ENCODE data around the gene AXIN2. TPM values are rescaled to one million over a fixed set of nuclear protein-coding genes. Genes with fewer than 3 reads are reported as not detected.

Gene AXIN2
- total RNA-seq, 1 experiment from 2014 or later, result 10.7 TPM

DNA sequence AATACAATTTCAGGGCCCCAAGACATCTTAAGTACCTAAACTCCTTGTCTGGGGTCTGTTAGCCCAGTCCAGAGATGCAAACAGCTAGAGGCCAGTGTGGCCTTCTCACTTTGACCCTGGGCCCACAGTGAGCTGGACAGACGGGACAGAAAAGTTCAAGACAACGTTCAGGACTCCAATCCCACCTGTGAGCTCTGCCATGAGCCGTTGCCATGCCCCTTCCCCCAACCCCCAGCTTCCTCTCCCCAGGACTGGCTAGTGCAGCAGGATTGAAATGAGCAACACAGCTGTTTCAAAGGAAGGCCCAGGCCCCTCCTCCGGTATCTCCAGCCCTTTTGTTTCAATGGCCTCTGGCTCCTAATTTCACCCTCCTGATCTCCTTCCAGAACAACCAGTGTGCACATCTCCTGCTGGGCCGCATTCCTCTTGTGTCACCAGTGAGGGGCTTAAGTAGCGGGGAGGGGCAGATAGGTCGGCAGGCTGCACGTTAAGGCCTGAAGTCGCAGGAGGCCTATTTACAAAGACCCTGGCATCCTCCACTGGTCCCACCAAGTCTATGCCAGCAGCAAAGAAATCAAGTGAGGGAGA is 11.3 kb downstream of the AXIN2 start:
- Histone ChIP-seq H3K27me3 (replicated peaks; ENCODE audit: insufficient read depth, low read depth, low read length, poor library complexity) (no peaks in the 10 kb centered on the region), H3K27ac (ENCODE audit: low read depth, low read length, poor library complexity, severe bottlenecking) (no peak overlapping the region), H3K4me3 (ENCODE audit: low read depth, low read length, poor library complexity, severe bottlenecking) (no peak overlapping the region), H3K4me1 (ENCODE audit: insufficient read depth, low read length, poor library complexity, severe bottlenecking) (peaks cover 5% of the 10 kb centered on the region), H3K36me3 (ENCODE audit: insufficient read depth, low read length, poor library complexity, severe bottlenecking) (peaks cover 4% of the 10 kb centered on the region), H3K9me3 (ENCODE audit: low read depth, low read length, poor library complexity, severe bottlenecking) (no peaks in the 10 kb centered on the region)
- CTCF ChIA-PET, result no interaction called here
- no peak for TF ChIP-seq EZH2 (IDR thresholded peaks at IDR 0.05; ENCODE audit: borderline replicate concordance, low read depth, low read length, poor library complexity, severe bottlenecking)
- TF ChIP-seq, protein P1, sequence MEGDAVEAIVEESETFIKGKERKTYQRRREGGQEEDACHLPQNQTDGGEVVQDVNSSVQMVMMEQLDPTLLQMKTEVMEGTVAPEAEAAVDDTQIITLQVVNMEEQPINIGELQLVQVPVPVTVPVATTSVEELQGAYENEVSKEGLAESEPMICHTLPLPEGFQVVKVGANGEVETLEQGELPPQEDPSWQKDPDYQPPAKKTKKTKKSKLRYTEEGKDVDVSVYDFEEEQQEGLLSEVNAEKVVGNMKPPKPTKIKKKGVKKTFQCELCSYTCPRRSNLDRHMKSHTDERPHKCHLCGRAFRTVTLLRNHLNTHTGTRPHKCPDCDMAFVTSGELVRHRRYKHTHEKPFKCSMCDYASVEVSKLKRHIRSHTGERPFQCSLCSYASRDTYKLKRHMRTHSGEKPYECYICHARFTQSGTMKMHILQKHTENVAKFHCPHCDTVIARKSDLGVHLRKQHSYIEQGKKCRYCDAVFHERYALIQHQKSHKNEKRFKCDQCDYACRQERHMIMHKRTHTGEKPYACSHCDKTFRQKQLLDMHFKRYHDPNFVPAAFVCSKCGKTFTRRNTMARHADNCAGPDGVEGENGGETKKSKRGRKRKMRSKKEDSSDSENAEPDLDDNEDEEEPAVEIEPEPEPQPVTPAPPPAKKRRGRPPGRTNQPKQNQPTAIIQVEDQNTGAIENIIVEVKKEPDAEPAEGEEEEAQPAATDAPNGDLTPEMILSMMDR (conservative IDR thresholded peaks at IDR 0.05; ENCODE audit: low read depth, low read length), result no peak
- DNase-seq (ENCODE audit: low spot score), result no peak
- intact Hi-C loops (cut with micrococcal nuclease; ENCODE audit: unreplicated experiment), result loop anchor here (10.0 kb wide), 1 partner anchor 615 kb away; no protein-coding TSS in a partner anchor
- POLR2A ChIA-PET (ENCODE audit: low non-redundant PET), result no interaction called here
- BruUV-seq (replicated peaks), result no TSS peak

DNA sequence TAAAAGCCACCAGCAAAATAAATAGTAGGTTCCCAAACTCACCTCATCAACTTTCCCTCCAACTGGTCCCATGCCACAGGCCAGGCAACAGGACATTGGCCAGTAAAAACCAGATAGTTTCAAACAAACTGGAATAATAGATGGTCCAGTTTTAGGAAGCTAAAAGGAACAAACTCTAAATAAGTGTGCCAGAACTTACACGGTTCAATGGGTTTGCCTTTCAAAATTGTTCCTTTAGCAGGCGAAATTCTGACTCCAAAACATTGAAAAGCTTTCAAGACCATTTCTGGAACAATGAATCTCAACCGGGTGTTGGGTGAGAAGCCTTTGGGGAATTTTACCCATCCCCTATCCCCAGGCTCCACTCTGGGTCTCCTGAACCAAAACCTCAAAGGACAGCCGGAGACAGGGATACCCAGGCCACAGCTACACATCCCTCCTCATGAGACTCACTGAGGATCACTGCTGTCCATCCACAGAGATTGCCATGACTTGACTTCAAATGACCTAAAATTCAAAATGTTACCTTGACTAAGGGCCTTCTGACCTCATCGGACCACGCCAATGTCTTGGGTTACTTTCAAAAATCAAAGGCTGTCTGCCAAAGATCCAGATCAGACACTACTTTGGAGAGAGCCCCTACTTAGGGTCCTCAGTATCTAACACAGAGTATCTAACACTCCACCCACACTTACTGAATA is 13.0 kb downstream of the AXIN2 start:
- Histone ChIP-seq H3K27ac (ENCODE audit: low read depth, low read length, poor library complexity, severe bottlenecking) (no peak overlapping the region), H3K4me3 (ENCODE audit: low read depth, low read length, poor library complexity, severe bottlenecking) (no peak overlapping the region), H3K9me3 (ENCODE audit: low read depth, low read length, poor library complexity, severe bottlenecking) (no peaks in the 10 kb centered on the region), H3K36me3 (ENCODE audit: insufficient read depth, low read length, poor library complexity, severe bottlenecking) (peaks cover 4% of the 10 kb centered on the region), H3K4me1 (ENCODE audit: insufficient read depth, low read length, poor library complexity, severe bottlenecking) (no peaks in the 10 kb centered on the region), H3K27me3 (replicated peaks; ENCODE audit: insufficient read depth, low read depth, low read length, poor library complexity) (no peaks in the 10 kb centered on the region)
- ChIA-PET CTCF (no interaction called here), POLR2A (ENCODE audit: low non-redundant PET) (no interaction called here)
- no TSS peak for BruUV-seq (replicated peaks)
- intact Hi-C loops (cut with micrococcal nuclease; ENCODE audit: unreplicated experiment), result no loop called here
- no peak for DNase-seq (ENCODE audit: low spot score)
- TF ChIP-seq EZH2 (IDR thresholded peaks at IDR 0.05; ENCODE audit: borderline replicate concordance, low read depth, low read length, poor library complexity, severe bottlenecking), result no peak
- TF ChIP-seq, protein P1 (conservative IDR thresholded peaks at IDR 0.05; ENCODE audit: low read depth, low read length), result no peak

DNA sequence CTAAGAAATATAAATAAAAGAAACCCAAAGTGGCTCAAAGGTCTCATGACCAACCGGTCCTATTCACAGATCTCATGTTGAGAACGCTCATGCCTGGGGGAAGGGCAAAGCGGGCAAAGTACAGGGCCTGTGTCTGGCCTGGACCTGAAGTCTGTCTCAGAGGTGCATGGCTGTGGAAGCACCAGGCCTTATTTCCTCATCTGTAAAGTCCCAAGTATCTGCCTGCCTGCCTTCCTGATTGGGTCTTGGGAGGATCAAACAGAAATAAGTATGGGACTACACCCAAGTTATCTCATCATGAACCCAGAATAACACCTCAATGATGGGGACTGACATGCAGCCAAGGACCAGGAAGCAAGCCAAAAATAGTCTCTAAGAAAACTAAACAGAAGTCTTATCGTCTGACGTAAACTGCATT is 14.2 kb downstream of the AXIN2 start:
- no peaks in the 10 kb centered on the region for H3K4me1 ChIP-seq (ENCODE audit: insufficient read depth, low read length, poor library complexity, severe bottlenecking)
- no TSS peak for BruUV-seq (replicated peaks)
- no peaks in the 10 kb centered on the region for H3K27me3 ChIP-seq (replicated peaks; ENCODE audit: insufficient read depth, low read depth, low read length, poor library complexity)
- intact Hi-C loops (cut with micrococcal nuclease; ENCODE audit: unreplicated experiment), result no loop called here
- H3K9me3 ChIP-seq (ENCODE audit: low read depth, low read length, poor library complexity, severe bottlenecking), result no peaks in the 10 kb centered on the region
- ChIA-PET CTCF (no interaction called here), POLR2A (ENCODE audit: low non-redundant PET) (no interaction called here)
- TF ChIP-seq, protein P1 (conservative IDR thresholded peaks at IDR 0.05; ENCODE audit: low read depth, low read length), result no peak
- no peak for TF ChIP-seq EZH2 (IDR thresholded peaks at IDR 0.05; ENCODE audit: borderline replicate concordance, low read depth, low read length, poor library complexity, severe bottlenecking)
- DNase-seq (ENCODE audit: low spot score), result no peak
- H3K27ac ChIP-seq (ENCODE audit: low read depth, low read length, poor library complexity, severe bottlenecking), result no peak overlapping the region
- peaks cover 4% of the 10 kb centered on the region for H3K36me3 ChIP-seq (ENCODE audit: insufficient read depth, low read length, poor library complexity, severe bottlenecking)
- H3K4me3 ChIP-seq (ENCODE audit: low read depth, low read length, poor library complexity, severe bottlenecking), result no peak overlapping the region
